HUES64 (cell line): Measurements from ENCODE around the gene PDE3B.

Experiments
- H3K27ac ChIP-seq: 2 replicates; pipeline ENCODE4 v1.7.0; 2013; ENCODE audit warnings: low read depth, low read length, inconsistent platforms
- H3K27me3 ChIP-seq: 2 replicates; pipeline ENCODE4 v1.6.1; 2013; ENCODE audit warnings: mild to moderate bottlenecking, low read length; ENCODE audit not compliant: insufficient read depth
- H3K36me3 ChIP-seq: 2 replicates; pipeline ENCODE4 v1.6.1; 2013; ENCODE audit warnings: mild to moderate bottlenecking, low read length; ENCODE audit not compliant: insufficient read depth
- H3K4me1 ChIP-seq: 2 replicates; pipeline ENCODE4 v1.6.1; 2013; ENCODE audit warnings: mild to moderate bottlenecking, low read length, moderate library complexity; ENCODE audit not compliant: insufficient read depth
- H3K4me3 ChIP-seq: 2 replicates; pipeline ENCODE4 v1.5.1; 2013; ENCODE audit warnings: mild to moderate bottlenecking, low read length, moderate library complexity
- H3K9ac ChIP-seq: 2 replicates; pipeline ENCODE4 v1.6.1; 2013; ENCODE audit warnings: mild to moderate bottlenecking, low read depth, low read length
- H3K9me3 ChIP-seq: 2 replicates; pipeline ENCODE4 v1.6.1; 2013; ENCODE audit warnings: low read depth, low read length; ENCODE audit not compliant: insufficient read depth
- WGBS: fragments of 150-250, 120-280 bp; methylation state at CpG from one replicate; pipeline ENCODE4 v1.1.7; 2013; ENCODE audit warnings: missing lambda C conversion rate; 5-methylcytosine and 5-hydroxymethylcytosine counted together

The PDE3B gene

GRCh38 chr11:14821031-14821430 lies 177.4 kb downstream of the PDE3B start:
- Histone ChIP-seq H3K9me3 (peaks cover 5% of the 10 kb centered on the region; the same call in 1 of the 2 replicates), H3K36me3 (no peaks in the 10 kb centered on the region), H3K4me1 (no peaks in the 10 kb centered on the region), H3K27me3 (no peaks in the 10 kb centered on the region), H3K4me3 (no peak overlapping the region), H3K9ac (no peak overlapping the region), H3K27ac (no peak overlapping the region)

- H3K9me3 ChIP-seq: peaks cover 7% of the 10 kb centered on the region; the same call in 1 of the 2 replicates
- H3K4me1 ChIP-seq: no peaks in the 10 kb centered on the region
- no peak overlapping the region for H3K9ac ChIP-seq
- 81% methylated on average over 2 of the region's 2 CpGs for WGBS
- no peak overlapping the region for H3K27ac ChIP-seq
- H3K36me3 ChIP-seq: no peaks in the 10 kb centered on the region
- no peak overlapping the region for H3K4me3 ChIP-seq
- H3K27me3 ChIP-seq: no peaks in the 10 kb centered on the region
Measured at GRCh38 chr11:14826600-14826999, 183.0 kb downstream of the PDE3B start.

GRCh38 chr11:14835496-14836492 lies 192.2 kb downstream of the PDE3B start:
- Histone ChIP-seq H3K27me3 (no peaks in the 10 kb centered on the region), H3K36me3 (no peaks in the 10 kb centered on the region), H3K9me3 (no peaks in the 10 kb centered on the region), H3K9ac (no peak overlapping the region), H3K27ac (no peak overlapping the region), H3K4me3 (no peak overlapping the region), H3K4me1 (no peaks in the 10 kb centered on the region)

- peaks cover 6% of the 10 kb centered on the region; the same call in 1 of the 2 replicates for H3K36me3 ChIP-seq
- 99% methylated on average over 3 of the region's 3 CpGs for WGBS
- no peak overlapping the region for H3K27ac ChIP-seq
- H3K27me3 ChIP-seq: no peaks in the 10 kb centered on the region
- H3K9ac ChIP-seq: no peak overlapping the region
- H3K9me3 ChIP-seq: no peaks in the 10 kb centered on the region
- no peaks in the 10 kb centered on the region for H3K4me1 ChIP-seq
- H3K4me3 ChIP-seq: no peak overlapping the region
Measured at GRCh38 chr11:14842002-14842401, 198.4 kb downstream of the PDE3B start.

- Histone ChIP-seq H3K4me1 (no peaks in the 10 kb centered on the region), H3K9ac (no peak overlapping the region), H3K36me3 (no peaks in the 10 kb centered on the region), H3K27me3 (no peaks in the 10 kb centered on the region), H3K4me3 (no peak overlapping the region), H3K9me3 (no peaks in the 10 kb centered on the region), H3K27ac (no peak overlapping the region)
- WGBS: 98% methylated on average over 4 of the region's 4 CpGs
Measured at GRCh38 chr11:14852571-14853177, 209.1 kb downstream of the PDE3B start.

GRCh38 chr11:14854057-14854456 lies 210.5 kb downstream of the PDE3B start:
- Histone ChIP-seq H3K27me3 (no peaks in the 10 kb centered on the region), H3K36me3 (no peaks in the 10 kb centered on the region), H3K9ac (no peak overlapping the region), H3K27ac (no peak overlapping the region), H3K4me1 (no peaks in the 10 kb centered on the region), H3K9me3 (no peaks in the 10 kb centered on the region), H3K4me3 (no peak overlapping the region)

- Histone ChIP-seq H3K36me3 (no peaks in the 10 kb centered on the region), H3K9me3 (no peaks in the 10 kb centered on the region), H3K27me3 (no peaks in the 10 kb centered on the region), H3K4me3 (no peak overlapping the region), H3K9ac (no peak overlapping the region), H3K27ac (no peak overlapping the region), H3K4me1 (0 out of 2 replicates have a peak, but pooled peaks cover 2% of the 10 kb centered on the region)
- WGBS: 100% methylated on average over 1 of the region's 1 CpG
Measured at GRCh38 chr11:14855890-14856289, 212.3 kb downstream of the PDE3B start.

GRCh38 chr11:14857621-14858020 lies 214.0 kb downstream of the PDE3B start:
- Histone ChIP-seq H3K27ac (no peak overlapping the region), H3K9ac (no peak overlapping the region), H3K4me3 (no peak overlapping the region), H3K4me1 (0 out of 2 replicates have a peak, but pooled peaks cover 2% of the 10 kb centered on the region), H3K27me3 (no peaks in the 10 kb centered on the region), H3K36me3 (no peaks in the 10 kb centered on the region), H3K9me3 (no peaks in the 10 kb centered on the region)
- 97% methylated on average over 2 of the region's 3 CpGs for WGBS

GRCh38 chr11:14858404-14858803 lies 214.8 kb downstream of the PDE3B start:
- no peaks in the 10 kb centered on the region for H3K9me3 ChIP-seq
- no peaks in the 10 kb centered on the region for H3K27me3 ChIP-seq
- H3K9ac ChIP-seq: no peak overlapping the region
- no peak overlapping the region for H3K4me3 ChIP-seq
- WGBS: no CpG with 5 or more reads among the region's 1 CpG
- no peak overlapping the region for H3K27ac ChIP-seq
- 0 out of 2 replicates have a peak, but pooled peaks cover 2% of the 10 kb centered on the region for H3K4me1 ChIP-seq
- H3K36me3 ChIP-seq: no peaks in the 10 kb centered on the region

- Histone ChIP-seq H3K4me3 (no peak overlapping the region), H3K27me3 (no peaks in the 10 kb centered on the region), H3K9me3 (no peaks in the 10 kb centered on the region), H3K9ac (no peak overlapping the region), H3K27ac (no peak overlapping the region), H3K36me3 (no peaks in the 10 kb centered on the region; the same call in 1 of the 2 replicates), H3K4me1 (0 out of 2 replicates have a peak, but pooled peaks cover 2% of the 10 kb centered on the region)
- 100% methylated on average over 1 of the region's 2 CpGs for WGBS
Measured at GRCh38 chr11:14860511-14860910, 216.9 kb downstream of the PDE3B start.

- H3K4me1 ChIP-seq: 0 out of 2 replicates have a peak, but pooled peaks cover 2% of the 10 kb centered on the region
- WGBS: 92% methylated on average over 1 of the region's 1 CpG
- no peak overlapping the region for H3K4me3 ChIP-seq
- no peak overlapping the region for H3K27ac ChIP-seq
- H3K27me3 ChIP-seq: no peaks in the 10 kb centered on the region
- no peak overlapping the region for H3K9ac ChIP-seq
- H3K9me3 ChIP-seq: no peaks in the 10 kb centered on the region
- H3K36me3 ChIP-seq: no peaks in the 10 kb centered on the region; the same call in 1 of the 2 replicates
Measured at GRCh38 chr11:14861680-14862079, 218.1 kb downstream of the PDE3B start.
